Activated CD8-positive, alpha-beta memory T cell treated with anti-CD3 and anti-CD28 coated beads for 24 hours (primary cell): ENCODE results near the gene ZDHHC12.

ENCODE experiments used
- DNase-seq: peaks from one replicate; pipeline ENCODE4 v3.0.0-alpha.2; 2020

Gene ZDHHC12

GRCh38 chr9:128729766-128730517 lies 6.0 kb upstream of the ZDHHC12 start:
- DNase-seq: no peak

- DNase-seq: no peak
Observed at GRCh38 chr9:128729302-128729701, 5.4 kb upstream of the ZDHHC12 start.

- DNase-seq: no peak
Observed at GRCh38 chr9:128728298-128728697, 4.4 kb upstream of the ZDHHC12 start.

DNA sequence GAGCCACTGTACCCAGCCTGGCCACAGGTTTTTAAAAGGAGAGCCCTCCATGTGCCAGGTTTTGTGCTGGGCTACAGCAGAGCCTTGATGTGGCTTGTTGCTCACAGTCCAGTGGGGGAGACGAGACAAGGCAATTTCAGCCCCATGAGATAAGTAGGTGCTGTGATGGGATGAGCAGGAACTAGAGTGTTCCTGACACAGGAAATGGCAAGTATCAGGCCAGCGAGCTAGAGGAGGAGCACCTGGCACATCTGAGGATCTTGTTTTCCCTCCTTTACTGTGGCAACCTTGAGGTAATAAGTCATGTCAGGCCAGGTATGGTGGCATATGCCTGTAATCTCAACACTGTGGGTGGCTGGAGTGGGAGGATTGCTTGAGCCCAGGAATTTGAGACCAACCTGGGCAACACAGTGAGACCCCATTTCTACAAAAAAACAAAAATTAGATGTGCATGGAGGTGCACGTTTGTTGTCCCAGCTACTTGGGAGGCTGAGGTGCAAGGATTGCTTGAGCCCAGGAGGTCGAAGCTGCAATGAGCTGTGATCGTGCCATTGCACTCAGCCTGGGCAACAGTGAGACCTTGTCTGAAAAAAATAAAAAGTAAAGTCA lies 3.8 kb upstream of the ZDHHC12 start:
- no peak for DNase-seq

DNA sequence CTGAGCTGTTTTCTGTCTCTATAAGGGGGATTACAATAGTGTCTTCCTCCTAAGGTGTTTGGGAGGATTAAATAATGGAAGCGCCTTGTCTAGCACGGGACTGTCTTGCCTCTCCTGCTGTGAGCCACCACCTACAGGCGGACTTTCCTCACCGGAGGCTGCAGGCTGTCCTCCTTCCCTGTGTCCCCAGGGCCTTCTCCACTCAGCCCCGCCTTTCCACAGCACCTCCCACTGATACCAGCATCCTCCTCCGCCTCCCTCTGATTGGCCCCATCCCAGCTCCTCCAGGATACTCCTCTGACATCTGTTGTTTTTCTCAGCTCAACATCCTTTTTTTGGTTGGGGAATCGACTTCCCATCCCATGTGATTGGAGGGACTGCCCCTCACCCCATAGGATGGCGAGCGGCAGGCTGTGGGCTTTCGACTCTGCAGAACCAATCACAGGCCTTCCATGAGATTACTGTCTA lies 851 bp upstream of the ZDHHC12 start:
- no peak for DNase-seq

- DNase-seq: no peak
Observed at GRCh38 chr9:128723352-128723865, 518 bp downstream of the ZDHHC12 start.

DNA sequence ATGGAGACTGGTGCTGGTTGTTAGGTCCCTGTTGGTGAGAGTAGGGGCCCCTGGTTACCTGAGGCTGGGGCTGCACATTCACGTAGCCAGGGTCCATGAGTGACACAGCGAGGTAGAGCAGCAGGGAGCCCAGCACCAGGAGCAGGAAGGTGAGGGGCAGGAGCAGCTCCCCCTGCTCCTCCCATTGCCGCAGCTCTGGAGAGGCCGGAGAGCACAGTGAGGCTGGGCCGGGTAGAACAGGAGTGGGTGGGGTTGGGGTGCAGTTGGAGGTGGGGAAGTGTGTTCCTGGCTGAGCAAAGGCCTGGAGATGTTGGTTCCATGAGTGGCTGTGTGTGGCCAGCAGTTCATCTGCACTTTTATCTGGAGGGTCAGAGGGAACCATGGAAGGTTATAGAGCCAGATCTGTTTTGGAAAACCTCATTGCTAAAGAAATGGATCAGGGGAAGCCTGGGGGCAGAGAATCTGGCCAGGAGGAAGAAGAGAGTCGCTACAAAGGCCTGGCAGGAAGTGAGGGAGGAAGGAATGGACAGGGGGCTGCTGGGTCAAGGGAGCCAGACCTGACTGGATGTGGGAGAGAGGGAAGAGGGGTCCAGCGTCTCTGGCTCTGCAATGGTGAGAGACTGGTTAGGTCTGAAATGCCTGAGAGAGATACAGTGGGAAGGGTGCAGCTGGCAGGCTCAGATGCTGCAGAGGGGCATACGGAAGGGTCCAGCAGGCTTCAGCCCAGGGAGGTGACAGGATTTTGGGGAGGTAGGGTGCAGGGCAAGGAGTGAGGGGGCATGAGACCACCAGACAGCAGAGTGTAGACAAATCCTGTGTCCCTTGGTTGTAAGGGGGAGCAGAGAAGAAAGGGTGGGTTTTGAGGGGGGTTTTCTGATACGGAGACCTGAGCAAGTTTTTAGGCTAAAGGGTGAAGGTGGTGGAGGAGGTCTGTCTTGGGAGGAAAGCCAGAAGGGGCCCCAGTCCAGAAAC lies 1.3 kb downstream of the ZDHHC12 start:
- no peak for DNase-seq

DNA sequence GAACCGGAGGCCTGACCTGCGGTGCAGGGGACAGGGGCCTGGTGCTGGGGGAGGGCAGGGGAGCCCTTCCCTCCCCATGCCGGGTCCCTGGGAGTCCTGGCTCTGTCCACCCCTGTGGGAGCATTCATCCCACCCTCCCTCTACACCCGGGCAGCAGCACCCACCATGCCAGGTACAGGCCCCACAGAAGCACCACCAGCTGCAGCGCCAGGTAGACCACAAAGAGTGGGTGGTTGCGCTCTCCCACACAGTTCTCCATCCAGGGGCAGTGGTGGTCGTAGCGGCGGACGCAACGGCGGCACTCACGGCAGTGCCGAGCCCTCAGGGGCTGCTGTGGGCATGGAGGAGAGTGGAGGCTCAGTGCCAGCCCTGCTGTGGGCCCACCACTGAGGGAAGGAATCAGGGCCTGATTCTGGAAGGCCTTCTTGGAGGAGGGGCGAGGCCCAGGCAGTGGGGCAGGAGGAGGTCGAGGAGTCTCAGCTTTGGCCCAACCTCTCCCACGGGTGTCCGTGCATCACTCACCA lies 2.4 kb downstream of the ZDHHC12 start:
- DNase-seq: no peak

DNA sequence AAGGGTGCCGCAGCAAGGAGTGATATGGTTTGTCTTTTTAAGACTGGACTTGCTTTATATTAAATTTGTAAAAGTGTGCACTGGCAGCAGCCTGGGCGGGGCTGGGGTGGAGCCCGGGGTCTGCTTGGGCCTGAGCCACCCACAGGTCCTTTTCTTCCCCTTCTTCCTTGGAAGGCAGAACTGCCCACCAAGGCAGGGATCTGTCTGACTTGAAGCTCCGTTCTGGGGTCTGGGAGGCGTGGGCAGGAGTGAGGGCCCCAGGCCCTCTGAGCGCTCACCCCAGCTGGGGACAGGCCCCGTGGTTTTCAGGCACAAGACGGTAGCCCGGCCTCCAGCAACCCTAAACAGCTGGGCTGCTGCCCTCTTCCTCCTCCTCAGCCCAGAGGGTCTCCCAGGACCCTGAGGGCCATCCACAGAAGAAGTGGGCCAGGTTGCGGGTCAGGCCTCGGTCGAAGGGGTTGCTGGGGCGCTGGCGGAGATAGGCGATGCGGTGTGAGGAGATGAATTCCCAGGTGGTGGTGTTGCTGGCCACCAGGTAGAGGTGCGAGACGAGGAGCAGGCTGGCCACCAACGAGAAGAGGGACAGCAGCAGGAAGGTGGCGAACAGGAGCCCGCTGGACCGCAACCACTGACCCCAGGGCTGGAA lies 3.0 kb downstream of the ZDHHC12 start:
- no peak for DNase-seq

DNA sequence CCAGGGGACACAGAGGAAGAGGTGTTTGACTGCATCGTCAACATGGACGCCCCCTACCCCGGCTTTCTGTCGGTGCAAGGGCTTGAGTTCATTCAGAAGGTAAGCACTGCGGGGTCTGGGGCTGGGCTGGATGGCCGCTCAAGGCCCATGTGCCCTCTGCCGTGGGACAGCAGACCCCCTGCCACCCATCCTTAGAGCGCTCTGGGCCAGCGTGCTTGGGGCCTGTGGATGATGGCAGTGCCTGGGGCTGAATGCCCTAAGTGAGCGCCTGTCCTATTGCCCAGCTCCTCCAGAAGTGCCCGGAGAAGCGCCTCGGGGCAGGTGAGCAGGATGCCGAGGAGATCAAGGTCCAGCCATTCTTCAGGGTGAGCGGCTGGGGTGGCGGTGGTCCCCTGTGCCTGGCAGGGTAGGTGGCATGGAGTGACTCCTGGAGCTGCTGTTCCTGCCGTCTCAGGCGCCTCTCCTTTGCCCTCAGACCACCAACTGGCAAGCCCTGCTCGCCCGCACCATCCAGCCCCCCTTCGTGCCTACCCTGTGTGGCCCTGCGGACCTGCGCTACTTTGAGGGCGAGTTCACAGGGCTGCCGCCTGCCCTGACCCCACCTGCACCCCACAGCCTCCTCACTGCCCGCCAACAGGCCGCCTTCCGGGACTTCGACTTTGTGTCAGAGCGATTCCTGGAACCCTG lies 3.9 kb downstream of the ZDHHC12 start:
- no peak for DNase-seq

GRCh38 chr9:128718475-128718874 lies 5.5 kb downstream of the ZDHHC12 start:
- no peak for DNase-seq

DNA sequence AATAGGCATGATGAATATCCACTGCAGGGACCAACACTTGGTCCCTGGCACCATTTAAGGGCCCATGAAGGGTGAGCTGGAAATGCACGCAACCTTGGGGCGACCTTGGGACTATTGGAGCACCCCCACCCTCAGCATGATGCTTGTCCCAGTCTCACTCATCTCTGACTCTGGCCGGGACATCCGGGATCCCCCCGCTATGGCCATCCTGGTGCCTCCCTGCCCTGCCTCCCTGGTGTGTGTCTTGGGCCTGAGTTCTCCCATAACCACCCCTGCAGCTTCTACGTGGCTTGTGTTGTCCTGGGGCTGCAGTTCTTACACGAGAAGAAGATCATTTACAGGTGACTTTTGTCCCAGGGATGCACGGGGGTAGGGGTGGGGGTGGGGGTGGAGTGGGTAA lies 5.9 kb downstream of the ZDHHC12 start:
- DNase-seq: no peak

GRCh38 chr9:128716581-128717254 lies 7.2 kb downstream of the ZDHHC12 start:
- DNase-seq: no peak

DNA sequence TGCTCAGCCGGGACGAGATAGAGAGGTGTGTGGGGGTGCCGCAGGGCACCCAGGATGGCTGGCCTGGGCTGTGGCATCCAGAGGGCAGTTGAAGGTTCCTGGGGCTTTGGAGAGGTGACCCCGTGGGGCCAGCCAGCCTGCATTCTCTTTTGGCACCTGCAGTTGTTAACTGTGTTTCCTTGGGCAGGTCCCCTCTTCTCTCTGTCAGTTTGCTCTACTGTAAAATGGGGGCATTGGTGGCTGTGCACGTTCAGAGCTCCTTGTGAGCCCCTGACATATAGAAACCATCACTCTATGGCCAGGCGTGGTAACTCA lies 8.5 kb downstream of the ZDHHC12 start:
- DNase-seq: no peak

GRCh38 chr9:128714586-128715435 lies 9.1 kb downstream of the ZDHHC12 start:
- DNase-seq: no peak

DNA sequence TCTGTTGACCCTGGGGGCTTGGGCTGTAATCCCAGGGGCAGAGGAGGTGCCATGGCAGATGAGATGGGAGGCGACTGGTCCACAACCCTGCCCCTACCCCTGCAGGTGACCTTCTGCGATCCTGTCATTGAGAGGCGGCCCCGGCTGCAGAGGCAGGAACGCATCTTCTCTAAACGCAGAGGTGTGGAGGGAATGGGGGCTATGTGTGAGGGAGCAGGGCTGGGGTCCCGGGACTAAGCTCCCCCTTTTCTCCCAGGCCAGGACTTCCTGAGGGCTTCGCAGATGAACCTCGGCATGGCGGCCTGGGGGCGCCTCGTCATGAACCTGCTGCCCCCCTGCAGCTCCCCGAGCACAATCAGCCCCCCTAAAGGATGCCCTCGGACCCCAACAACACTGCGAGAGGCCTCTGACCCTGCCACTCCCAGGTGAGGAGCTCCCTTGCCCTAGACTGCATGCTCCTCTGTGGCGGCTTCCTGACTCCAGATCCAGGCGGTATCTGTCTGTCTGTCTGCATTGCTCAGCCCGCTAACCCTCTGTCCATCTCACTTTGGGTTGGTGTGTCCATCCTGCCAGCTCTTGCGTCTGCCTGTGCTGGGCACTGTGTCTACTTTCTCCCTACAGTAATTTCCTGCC lies 9.9 kb downstream of the ZDHHC12 start:
- DNase-seq: no peak

GRCh38 chr9:128713411-128713780 lies 10.5 kb downstream of the ZDHHC12 start:
- no peak for DNase-seq

GRCh38 chr9:128712451-128713410 lies 11.2 kb downstream of the ZDHHC12 start:
- DNase-seq: no peak

DNA sequence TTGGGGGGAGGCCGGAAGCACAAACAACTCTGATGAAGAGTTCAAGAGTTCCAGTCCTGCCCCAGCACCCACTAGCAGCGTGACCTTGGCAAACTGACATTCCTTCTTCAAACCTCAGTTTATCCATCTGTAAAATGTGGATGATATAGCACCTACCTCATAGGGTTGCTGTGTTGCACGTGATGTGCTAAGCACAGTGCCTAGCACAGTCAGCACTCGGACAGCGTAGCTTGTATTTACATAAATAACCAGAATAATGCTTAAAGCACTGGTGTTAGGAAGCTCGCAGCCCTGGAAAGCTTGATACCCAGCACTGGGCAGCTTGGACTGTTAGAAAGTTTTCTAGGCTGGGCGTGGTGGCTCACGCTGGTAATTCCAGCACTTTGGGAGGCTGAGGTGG lies 16.5 kb downstream of the ZDHHC12 start:
- DNase-seq: no peak
